ENCODE results near the gene CARD8.
A peak's percentile ranks its signal among the peaks of the same experiment; 100 is the strongest.

Gene CARD8

DNA sequence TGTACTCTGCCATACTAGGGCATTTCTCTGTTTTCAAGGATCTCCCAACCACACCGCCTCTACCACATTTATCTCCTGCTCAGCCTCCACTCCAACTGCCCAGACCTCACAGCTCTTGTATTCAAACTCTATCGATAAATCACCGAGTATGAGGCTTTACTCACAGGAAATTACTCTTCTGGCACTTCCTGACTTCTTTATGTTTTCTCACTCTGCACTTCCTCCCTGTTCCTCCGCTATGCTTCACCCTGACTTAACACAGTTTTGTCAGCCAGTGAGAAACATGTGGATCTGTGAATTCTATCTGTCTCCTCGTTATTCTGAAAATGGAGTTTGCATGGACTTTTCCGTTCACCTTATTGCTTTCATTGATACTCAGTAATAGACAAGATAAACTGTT lies 2.6 kb upstream of the CARD8 start:
- DNase-seq (ENCODE audit: low read depth in 2 of 2), result peak; percentile 35 to 52
- H3K4me3 ChIP-seq (replicated peaks in 1 of 2; ENCODE audit: low read depth in 2 of 2, low read length in 2 of 2), result peak overlapping the region in 1 of 2 donors; percentile 8
- TF ChIP-seq, protein P1, sequence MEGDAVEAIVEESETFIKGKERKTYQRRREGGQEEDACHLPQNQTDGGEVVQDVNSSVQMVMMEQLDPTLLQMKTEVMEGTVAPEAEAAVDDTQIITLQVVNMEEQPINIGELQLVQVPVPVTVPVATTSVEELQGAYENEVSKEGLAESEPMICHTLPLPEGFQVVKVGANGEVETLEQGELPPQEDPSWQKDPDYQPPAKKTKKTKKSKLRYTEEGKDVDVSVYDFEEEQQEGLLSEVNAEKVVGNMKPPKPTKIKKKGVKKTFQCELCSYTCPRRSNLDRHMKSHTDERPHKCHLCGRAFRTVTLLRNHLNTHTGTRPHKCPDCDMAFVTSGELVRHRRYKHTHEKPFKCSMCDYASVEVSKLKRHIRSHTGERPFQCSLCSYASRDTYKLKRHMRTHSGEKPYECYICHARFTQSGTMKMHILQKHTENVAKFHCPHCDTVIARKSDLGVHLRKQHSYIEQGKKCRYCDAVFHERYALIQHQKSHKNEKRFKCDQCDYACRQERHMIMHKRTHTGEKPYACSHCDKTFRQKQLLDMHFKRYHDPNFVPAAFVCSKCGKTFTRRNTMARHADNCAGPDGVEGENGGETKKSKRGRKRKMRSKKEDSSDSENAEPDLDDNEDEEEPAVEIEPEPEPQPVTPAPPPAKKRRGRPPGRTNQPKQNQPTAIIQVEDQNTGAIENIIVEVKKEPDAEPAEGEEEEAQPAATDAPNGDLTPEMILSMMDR (IDR thresholded peaks at IDR 0.05; ENCODE audit: low read depth, low read length), result no peak

DNA sequence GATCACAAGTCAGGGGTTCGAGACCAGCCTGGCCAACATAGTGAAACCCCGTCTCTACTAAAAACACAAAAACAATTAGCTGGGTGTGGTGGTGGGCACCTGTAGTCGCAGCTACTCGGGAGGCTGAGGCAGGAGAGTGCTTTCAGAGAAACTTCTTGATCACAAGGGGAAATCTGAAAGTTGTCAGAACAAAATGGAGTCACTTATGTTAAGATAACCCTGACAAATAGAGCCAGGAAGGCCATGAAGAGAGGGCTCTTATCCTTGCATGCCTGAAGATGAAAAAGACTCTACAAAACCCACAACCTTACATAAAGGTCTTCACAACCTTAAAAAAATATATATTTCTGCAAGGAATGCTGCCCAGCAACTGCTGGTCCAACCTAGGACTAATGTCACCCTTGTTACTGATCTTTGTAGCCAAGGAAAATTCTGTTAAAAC lies 1.2 kb downstream of the CARD8 start:
- no peak for DNase-seq (ENCODE audit: low read depth in 2 of 2)
- TF ChIP-seq, protein P1 (IDR thresholded peaks at IDR 0.05; ENCODE audit: low read depth, low read length), result no peak
- H3K4me3 ChIP-seq (replicated peaks in 1 of 2; ENCODE audit: low read depth in 2 of 2, low read length in 2 of 2), result peak overlapping the region in 1 of 2 donors; percentile 77

DNA sequence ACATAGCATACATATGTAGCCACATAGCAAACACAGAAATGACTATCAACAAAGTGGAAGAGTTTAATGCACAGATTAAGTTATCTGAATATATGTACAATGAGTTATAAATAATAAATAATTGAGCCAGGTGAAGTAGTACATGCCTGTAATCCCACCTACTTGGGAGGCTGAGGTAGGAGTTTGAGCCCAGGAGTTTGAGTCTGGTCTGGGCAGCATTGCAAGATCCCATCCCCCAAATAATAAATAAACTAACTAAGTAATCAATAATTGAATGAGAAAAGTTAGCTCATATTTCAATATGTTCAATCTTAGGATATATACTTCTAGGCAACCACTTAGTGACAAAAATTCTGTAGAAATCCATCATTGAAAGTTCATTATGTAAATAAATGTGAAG lies 1.7 kb downstream of the CARD8 start:
- no peak overlapping the region for H3K4me3 ChIP-seq (replicated peaks in 1 of 2; ENCODE audit: low read depth in 2 of 2, low read length in 2 of 2)
- TF ChIP-seq, protein P1 (IDR thresholded peaks at IDR 0.05; ENCODE audit: low read depth, low read length), result no peak
- DNase-seq (ENCODE audit: low read depth in 2 of 2), result no peak

DNA sequence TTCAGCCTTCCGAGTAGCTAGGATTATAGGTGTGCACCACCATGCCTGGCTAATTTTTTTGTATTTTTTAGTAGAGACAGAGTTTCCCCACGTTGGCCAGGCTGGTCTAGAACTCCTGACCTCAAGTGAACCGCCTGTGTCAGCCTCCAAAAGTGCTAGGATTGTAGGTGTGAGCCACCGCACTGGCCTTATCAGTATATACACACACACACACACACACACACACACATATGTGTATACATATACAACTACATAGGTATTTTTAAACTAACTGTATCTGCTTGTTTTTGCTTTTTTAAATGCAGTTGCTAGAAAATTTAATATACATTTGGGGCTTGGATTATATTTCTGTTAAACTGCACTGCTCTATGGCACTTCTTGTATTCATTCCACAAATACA lies 3.1 kb downstream of the CARD8 start:
- H3K4me3 ChIP-seq (replicated peaks in 1 of 2; ENCODE audit: low read depth in 2 of 2, low read length in 2 of 2), result no peak overlapping the region
- TF ChIP-seq, protein P1 (IDR thresholded peaks at IDR 0.05; ENCODE audit: low read depth, low read length), result no peak
- DNase-seq (ENCODE audit: low read depth in 2 of 2), result no peak

DNA sequence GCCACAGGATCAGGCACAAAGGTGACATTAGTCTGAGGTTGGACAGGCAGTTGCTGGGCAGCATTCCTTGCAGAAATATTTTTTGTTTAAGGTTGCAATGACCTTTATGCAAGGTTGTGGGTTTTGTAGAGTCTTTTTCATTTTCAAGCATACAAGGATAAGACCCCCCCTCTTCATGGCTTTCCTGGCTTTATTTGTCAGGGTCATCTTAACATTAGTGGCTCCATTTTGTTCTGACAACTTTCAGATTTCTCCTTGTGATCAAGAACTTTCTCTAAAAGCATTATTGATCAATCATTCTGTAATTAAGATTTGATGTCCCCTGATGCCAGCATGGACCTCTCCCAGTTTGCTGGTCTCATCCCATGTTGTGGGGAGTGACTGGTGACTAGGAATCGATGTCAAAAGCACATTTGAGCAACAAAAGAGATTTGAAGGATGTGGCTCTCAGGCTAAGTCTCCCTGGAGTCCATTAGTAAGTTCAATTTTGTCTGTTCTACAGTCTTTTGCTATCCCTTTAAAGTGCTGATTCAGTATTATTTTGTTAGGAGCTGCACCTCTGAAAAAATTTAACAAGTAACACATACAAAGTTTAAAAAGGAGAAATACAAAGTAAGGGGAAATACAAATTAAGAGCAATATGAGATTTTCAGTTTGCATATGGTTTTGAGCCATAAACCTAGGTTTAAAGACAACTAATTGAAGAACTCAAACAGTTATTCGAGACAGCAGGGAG lies 5.3 kb downstream of the CARD8 start:
- TF ChIP-seq, protein P1 (IDR thresholded peaks at IDR 0.05; ENCODE audit: low read depth, low read length), result no peak
- no peak for DNase-seq (ENCODE audit: low read depth in 2 of 2)
- H3K4me3 ChIP-seq (replicated peaks in 1 of 2; ENCODE audit: low read depth in 2 of 2, low read length in 2 of 2), result no peak overlapping the region

DNA sequence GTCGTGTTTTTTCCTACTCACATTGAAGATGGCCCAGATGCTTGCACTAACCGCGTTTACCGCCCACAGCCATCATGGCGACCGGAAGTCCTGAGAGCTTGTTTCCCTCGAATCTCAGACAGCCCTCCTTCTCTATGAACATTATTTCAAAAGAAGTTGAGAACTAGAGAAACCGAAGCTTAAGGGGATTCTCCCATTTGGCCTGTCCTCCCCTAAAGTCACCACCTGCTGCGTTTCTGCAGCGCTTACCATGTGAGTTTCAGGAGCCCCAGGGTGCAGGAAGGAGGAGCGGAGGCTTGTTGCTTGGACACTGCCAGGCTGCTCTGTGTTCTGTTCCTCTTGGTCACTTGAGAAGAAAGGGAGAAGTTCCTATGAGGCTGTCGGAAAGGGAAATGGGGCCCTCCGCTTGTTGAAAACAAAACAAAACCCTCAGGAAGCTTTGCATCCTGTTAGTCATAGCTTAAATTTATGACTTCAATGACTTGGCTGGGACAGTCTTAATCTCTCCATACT lies 6.2 kb downstream of the CARD8 start:
- H3K4me3 ChIP-seq (replicated peaks in 1 of 2; ENCODE audit: low read depth in 2 of 2, low read length in 2 of 2), result no peak overlapping the region
- TF ChIP-seq, protein P1 (IDR thresholded peaks at IDR 0.05; ENCODE audit: low read depth, low read length), result no peak
- DNase-seq (ENCODE audit: low read depth in 2 of 2), result peak; percentile 44 to 52
